COLO668 (cell line): ENCODE data around the gene VAMP1.
A peak's percentile ranks its signal among the peaks of the same experiment; 100 is the strongest.
"Not testable (repeated sequence)": the region's sequence is repeated elsewhere in the genome, so short reads cannot be mapped to it uniquely, and the experiment has no call there.

Experiments used
- DNase-seq: peaks from one replicate; lab custom pipeline; 2025; ENCODE audit not compliant: unreplicated experiment; lab: John Stamatoyannopoulos, UW

VAMP1 gene

DNA sequence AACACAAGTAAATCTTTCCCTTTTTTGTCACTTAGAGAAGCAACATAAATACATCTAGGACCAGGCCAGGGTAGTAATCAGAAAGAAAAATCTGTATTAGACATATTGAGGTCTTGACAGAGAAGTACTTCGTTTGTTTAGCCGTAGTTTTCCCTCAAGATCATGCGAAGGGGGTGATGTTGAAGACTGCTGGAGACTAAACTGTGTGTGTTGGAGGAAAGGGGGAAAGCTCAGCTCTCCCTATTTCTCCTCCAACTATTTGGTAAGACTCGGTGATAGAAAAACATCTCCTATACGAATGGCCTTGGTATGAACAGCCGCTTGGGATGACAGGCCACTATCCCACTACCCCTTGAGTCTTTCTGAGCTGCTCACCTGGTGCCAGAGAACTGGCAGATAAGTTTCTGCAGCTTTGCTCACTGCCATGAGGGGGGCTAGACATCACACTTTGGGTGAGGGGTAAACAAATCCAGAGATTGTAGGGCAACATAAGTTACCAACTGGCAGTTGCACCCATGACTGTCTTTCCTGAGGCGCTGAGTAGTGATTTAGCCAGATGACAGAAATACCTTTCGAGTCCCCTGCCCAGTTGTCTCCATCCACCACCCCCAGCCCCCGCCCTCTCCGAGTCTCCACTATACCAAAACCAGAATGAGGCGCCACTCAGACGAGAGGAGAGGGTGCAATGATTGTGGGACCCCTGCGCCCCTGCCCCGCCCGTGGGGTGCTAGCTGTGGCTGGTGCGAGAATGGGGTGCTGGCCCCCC is 685 bp downstream of the VAMP1 start:
- DNase-seq: no peak

DNA sequence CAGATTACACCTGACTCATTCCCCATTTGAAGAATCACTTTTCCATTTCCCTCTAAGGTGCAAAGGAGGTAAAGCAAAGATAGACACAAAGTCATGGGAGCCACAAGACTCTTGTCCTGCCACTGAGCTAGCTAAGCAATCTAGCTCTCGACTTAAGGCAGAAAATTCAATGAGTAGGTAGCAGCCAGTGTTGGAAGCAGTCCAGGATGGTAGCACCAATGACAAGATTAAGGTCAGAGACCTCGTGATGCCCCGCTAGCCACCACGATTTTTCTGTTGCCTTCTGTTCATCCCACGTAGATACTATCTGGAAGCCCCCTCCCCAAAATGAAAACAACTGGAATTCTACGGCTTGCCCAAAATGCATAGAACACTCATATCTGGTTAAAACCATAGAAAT is 1.4 kb downstream of the VAMP1 start:
- DNase-seq: no peak

DNA sequence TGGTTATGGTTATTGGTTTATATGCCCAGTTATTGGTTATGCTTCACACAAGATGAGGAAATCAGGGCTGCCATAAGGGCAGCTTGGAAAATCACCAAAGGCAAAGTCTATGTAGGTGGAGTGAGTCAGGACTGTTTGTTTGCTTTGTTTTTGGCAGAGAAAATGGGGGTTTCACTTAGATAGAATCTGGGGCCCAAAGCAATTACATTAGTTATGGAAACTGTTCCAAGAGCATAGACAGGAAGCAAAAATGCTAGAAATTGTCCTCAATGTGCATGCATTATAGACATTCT is 2.2 kb downstream of the VAMP1 start:
- DNase-seq: no peak

DNA sequence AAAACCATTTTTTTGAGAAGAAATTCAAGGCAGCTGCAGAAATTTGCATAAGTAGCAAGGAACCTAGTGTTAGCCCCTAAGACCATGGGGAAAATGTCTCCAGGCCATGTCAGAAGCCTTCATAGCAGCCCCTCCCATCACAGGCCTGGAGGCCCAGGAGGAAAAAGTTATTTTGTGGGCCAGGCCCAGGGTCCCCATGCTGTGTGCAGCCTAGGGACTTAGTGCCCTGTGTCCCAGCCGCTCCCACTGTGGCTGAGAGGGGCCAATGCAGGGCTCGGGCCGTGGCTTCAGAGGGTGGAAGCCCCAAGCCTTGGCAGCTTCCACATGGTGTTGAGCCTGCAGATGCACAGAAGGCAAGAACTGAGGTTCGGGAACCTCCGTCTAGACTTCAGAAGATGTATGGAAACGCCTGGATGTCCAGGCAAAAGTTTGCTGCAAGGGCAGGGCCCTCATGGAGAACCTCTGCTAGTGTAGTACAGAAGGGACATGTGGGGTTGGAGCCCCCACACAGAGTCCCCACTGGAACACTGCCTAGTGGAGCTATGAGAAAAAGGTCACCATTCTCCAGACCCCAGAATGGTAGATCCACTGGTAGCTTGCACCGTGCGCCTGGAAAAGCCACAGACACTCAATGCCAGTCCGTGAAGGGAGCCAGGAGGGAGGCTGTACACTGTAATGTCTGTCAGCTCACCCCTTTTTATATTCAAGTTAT is 2.8 kb downstream of the VAMP1 start:
- DNase-seq: not testable (repeated sequence)

DNA sequence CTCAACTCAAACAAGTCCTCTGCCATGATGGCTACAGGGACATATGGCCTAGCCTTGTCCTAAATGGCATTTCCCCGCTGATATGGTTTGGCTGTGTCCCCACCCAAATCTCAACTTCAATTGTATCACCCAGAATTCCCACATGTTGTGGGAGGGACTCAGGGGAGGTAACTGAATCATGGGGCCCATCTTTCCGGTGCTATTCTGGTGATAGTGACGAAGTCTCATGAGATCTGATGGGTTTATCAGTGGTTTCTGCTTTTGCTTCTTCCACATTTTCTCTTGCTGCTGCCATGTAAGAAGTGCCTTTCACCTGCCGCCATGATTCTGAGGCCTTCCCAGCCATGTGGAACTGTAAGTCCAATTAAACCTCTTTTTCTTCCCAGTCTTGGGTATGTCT is 3.7 kb downstream of the VAMP1 start:
- DNase-seq: not testable (repeated sequence)

DNA sequence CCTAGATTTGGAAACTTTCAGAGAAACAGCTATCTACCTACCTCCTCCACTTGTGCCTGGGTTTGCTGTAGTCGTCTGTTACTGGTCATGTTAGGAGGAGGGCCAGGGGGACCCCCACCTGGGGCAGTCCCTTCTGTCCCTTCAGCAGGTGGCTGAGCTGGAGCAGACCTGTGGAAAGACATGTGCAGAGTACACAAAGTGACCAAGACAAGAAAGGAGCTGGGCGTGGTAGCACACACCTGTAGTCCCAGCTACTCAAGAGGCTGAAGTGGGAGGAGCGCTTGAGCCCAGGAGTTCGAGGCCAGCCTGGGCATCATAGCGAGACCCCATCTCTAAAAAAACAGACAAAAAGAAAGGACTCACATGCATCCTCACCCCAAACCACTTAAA is 4.3 kb downstream of the VAMP1 start:
- DNase-seq: no peak

DNA sequence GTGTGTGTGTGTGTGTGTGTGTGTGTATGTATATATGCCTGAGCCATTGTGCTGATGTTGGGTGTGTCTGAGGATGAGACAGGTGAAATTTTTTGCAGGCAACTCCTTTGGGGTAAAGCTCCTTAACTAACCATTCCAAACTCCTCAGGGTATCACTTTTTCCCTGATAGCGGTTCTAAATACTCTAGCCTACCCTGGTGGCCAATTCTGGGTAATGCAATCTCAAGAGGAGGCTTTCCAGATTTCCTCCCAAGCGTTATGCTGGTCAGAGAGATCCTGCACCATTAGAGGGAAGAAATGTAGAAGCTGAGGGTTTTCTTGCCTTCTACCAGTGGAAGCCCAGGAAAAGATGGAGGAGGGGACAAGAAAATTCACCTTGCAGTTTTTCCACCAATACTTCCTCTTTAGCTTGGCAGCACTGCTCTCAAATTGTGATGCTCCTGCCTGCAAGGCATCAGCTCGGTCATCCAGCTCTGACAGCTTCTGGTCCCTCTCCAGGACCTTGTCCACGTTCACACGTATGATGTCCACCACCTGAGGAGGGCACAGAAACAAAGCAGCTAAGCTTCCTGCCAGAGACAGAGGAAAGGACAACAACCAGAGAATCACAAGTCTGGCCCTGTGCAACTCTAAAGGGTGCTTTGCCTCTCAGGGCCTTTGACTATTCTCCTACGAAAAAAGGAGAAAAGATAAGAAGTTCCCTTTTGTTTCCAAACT is 4.9 kb downstream of the VAMP1 start:
- DNase-seq: peak; percentile 32

DNA sequence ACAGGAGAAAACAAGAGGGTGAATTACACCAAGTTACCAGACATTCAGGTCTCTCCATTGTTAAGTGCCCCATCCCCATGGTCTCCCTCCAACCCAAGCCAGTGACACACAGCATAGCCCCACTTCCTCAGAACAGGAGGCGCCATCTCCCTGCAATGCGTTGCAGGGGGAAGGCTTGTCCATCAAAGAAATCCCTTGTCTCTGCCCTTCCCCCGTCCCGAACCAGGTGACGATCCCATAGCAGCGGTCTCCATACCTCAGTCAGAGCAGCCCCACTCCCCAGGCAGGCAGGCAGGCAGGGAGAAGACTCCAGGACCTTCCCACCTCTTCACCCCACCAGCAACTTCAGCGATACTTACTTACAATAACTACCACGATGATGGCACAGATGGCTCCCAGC is 5.9 kb downstream of the VAMP1 start:
- no peak for DNase-seq

DNA sequence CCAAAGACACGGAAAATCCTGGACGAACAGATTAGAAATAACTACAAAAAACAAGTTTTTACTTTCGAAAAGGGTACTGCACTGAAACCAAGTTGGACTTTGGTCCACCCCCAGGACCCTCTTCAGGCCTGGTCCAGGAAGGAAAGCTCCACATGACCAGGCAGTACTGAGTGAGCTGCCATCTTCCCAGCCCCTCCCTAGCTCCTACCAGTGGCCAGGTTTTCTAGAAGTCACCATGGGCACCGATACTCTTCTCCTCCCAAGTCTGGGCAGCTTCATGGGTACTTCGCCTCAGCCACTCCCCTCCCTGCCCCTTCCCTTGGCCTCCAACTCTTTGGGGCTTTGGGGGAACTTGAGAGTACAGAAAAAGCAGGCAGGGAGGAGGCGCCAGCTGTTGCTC is 6.6 kb downstream of the VAMP1 start:
- no peak for DNase-seq

DNA sequence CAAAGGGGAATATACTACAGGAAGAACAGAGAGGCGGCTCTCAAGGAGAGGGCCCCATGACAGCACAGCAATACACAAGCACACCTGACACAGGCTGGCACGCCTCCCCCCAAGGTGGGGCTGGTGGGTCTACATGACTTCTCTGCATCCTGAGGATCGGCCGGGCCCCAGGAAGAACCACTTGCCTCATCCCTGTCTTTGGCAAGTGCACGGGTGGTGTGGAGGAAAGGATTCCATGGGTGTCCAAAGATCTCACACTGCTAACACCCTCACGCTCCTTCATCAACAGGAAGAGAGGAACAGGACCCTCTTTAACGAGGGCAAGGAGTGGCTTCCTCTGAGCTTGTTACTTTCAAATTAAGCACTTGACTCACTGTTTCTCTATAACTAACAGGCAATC is 7.3 kb downstream of the VAMP1 start:
- no peak for DNase-seq

DNA sequence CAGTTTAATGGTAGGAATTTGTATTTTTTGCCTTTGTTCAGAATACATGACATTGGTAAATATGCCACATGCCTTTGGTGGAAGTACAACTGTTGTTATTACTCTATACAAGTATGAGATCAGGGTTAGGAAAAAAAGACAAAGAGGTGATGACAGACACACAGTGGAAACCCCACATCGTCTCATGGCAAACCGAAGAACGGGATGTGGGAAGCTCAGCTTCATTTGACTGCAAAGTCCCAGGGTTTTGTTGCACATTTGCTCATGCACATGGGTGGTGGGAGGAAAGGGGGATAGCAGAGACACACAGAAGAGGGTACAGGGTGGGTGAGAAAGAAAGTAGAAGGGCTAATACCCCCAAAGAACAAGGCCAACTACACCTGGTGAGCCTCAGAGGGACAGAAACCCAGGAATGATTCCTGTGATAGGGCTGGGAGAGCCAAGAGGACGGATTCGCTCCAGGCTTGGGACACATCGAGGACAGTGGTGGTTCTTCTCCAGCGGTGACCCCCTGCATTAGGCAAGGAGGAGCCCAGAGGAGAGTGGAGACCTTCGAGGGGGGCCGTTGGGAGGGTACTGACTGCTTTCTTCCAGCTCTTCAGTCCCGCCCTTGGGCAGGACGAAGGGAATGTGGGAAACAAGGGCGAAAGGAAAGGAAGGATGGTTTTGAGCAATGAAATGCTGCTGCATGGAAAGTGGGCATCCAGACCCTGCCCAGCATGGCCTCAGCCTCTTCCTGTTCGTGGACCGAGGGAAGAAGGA is 8.1 kb downstream of the VAMP1 start:
- no peak for DNase-seq

DNA sequence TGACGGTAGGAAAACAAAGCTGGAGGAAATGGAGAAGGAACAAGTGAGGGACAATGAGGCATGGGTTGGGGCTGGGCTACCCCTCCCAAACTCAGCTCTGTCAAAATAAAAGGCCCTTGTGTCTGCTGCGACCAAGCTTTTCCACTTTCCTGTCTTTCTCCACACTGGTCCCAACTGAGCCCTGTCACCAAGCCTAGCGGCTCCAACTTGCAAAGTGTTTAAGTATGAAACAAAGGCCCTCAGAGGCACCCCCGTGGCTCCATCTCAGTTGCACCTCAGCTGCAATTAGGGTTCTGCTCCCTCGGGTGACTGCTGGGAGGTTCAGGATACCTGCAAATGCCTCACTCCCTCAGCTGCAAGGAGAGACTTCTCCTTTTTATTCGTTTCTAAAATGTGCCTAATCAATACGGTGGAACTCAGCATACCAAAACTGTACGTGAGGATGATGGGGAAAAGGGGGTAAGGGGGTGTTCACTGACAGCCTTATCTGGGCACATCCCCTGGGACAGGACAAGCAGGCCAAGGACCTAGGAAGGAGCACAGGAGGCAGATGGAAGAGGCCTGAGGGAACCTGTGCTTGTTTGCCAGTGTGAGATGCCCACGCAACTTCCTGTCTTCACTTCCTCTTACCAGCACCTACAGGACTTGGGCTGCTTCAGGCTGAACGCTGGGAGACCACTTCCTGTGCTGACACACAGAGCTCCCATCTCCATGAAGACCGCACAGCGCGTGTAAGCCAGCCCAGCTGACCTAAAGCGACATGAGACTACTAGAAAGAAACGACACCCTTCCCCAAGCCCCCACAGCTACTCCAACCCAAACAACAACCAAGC is 8.9 kb downstream of the VAMP1 start:
- DNase-seq: no peak

DNA sequence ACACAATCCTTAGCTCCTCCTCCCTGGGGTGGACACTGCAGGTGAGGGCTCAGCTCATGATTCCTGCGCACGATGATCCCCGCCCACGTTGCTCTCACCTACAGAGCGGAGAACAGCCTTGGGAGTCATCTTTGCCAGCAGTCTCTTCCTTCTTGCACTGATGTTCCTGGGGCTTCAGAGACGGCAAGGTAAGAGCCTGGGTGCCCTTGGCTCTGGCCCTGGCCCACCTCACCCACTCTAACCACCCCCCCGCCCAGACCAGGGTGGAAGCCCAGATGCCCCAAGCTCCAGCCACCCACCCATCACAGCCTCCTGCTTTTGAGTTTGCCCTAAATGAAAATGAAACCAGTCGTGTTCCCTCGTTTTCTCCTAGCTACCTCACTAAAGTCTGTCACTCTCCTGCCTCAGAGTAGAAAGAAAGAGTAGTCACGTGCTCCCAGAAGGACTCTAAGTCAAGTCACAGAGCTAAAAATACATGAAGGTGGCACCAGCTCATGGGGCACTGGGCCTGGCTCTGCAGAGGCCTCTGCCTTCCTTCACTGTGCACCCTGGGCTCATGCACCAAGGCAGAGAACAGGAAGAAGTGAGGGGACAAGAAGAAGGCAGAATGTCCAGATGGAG is 9.6 kb downstream of the VAMP1 start:
- DNase-seq: no peak

DNA sequence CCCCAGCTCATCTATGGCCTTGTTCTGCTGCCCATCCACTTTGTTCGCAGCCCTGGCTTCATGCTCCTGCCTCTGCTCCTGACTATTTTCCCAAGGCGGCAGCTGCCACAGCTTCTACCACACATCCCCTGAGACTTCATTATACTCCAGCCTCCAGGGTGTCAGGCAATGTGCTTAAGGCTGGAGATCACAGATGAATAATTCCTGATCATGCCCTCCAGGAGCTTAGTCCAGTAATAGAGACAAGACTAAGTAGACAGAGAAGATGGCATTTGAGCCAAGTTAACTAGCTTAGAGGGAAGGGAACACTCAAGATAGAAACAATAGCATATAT is 11.5 kb downstream of the VAMP1 start:
- no peak for DNase-seq

DNA sequence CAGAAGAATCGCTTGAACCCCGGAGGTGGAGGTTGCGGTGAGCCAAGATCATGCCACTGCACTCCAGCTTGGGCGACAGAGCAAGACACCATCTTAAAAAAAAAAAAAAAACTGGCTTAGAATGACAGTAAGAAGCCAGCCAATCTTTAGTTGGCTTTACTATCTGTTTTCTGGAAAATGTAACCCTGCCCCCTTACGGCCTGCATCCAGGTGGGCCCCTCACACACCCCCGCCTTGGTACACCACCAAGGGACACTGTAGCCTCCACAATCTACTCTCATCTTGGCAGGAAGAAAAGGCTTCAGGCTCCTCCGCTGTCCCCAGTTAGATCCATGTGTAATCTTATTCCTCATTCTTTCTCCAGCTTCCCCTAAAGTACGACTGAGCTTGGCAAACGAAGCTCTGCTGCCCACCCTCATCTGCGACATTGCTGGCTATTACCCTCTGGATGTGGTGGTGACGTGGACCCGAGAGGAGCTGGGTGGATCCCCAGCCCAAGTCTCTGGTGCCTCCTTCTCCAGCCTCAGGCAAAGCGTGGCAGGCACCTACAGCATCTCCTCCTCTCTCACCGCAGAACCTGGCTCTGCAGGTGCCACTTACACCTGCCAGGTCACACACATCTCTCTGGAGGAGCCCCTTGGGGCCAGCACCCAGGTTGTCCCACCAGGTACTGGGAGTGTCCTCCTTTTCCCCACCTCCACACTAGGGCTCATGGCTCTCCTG is 12.0 kb downstream of the VAMP1 start:
- DNase-seq: no peak

DNA sequence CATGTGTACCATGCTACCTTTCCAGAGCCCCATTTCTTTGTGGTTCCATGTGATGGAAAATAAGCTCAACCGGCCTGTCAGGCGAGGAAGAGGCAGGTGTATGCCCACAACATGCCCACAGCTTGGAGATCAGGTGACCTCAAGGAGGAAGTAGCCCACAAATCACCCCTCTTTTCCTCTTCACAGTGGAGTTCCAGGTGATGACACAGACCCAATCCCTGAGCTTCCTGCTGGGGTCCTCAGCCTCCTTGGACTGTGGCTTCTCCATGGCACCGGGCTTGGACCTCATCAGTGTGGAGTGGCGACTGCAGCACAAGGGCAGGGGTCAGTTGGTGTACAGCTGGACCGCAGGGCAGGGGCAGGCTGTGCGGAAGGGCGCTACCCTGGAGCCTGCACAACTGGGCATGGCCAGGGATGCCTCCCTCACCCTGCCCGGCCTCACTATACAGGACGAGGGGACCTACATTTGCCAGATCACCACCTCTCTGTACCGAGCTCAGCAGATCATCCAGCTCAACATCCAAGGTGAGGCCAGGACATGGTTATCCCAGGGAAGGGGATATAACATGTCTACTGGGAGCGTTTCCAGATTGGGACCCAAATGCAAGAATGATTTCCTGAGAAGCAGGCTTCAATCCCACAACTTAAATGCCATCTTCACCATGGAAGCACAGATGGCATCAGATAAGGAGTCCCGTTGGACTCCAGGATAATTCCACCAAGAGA is 13.1 kb downstream of the VAMP1 start:
- DNase-seq: no peak

DNA sequence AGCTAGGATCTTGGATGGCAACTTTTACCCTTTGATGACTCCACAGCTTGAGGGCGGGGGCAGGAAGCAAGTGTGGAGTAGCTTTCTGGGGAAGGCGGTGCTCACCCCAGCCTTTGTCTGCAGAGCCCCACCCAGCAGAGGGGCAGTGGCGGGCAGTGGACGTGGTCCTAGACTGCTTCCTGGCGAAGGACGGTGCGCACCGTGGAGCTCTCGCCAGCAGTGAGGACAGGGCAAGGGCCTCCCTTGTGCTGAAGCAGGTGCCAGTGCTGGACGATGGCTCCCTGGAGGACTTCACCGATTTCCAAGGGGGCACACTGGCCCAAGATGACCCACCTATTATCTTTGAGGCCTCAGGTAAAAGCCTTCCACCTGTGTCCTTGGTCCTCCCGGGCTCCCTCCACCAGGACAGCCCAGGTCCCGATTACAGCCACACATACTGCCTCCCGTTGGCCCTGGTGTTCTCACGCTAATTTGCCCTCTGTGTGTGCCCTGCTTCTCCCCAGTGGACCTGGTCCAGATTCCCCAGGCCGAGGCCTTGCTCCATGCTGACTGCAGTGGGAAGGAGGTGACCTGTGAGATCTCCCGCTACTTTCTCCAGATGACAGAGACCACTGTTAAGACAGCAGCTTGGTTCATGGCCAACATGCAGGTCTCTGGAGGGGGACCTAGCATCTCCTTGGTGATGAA is 17.4 kb downstream of the VAMP1 start:
- DNase-seq: peak; percentile 13

DNA sequence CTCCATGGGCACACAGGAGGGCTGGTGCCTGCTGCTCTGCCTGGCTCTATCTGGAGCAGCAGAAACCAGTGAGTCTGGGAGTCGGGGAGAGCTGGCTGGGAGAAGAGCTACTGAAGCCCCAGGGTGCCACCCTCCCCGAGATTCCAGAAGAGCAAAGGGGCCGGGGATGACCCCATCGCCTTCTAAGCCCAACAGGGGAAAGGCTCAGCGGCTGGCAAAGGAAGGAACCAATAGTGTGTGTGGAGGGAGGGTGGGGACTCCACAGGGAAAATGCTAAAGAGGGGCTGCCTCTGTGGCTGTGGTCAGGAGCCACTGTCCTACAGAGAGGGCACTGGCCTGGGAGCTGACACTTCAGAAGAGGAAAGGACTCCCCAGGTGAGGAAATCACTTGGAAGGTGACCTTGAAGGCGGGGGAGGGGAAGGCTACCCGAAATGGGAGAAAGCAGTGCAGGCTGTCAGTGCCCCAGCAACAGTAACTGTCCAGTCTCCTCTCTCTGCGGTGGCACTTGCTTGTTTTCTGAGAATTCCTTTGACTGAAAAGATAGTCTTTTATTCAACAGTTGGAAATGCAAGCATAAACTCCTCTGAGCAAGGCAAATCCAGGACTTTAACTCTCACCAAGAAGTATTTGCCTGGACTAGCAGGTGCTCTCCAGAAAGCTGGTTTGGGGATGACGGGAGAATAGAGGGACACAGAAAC is 18.1 kb downstream of the VAMP1 start:
- peak; percentile 37 for DNase-seq
